ENCODE measurements around the gene HNRNPAB. TPM values are rescaled to one million over a fixed set of nuclear protein-coding genes. Genes with fewer than 3 reads are reported as not detected.

HNRNPAB gene
- total RNA-seq, 4 donors from 2014 or later, result 57.0 to 113 (median 83.1) TPM

- no peak overlapping the region for H3K4me3 ChIP-seq
- peaks cover 66% of the 10 kb centered on the region for H3K36me3 ChIP-seq
- DNase-seq (ENCODE audit: low spot score in 2 of 2), result no peak
- H3K4me1 ChIP-seq, result no peaks in the 10 kb centered on the region
- H3K27ac ChIP-seq, result no peak overlapping the region
- WGBS, result 80% methylated on average over 2 of the region's 15 CpGs
- no peaks in the 10 kb centered on the region for H3K27me3 ChIP-seq
- no peaks in the 10 kb centered on the region for H3K9me3 ChIP-seq
- TF ChIP-seq CTCF (IDR thresholded peaks at IDR 0.05), result no peak
- no peak for TF ChIP-seq POLR2AphosphoS5 (IDR thresholded peaks at IDR 0.05)
- TF ChIP-seq EP300 (IDR thresholded peaks at IDR 0.05), result no peak
- no peak for TF ChIP-seq POLR2A (IDR thresholded peaks at IDR 0.05)
These were observed 18.0 kb downstream of the HNRNPAB start for GRCh38 chr5:178222292-178222691.

DNA sequence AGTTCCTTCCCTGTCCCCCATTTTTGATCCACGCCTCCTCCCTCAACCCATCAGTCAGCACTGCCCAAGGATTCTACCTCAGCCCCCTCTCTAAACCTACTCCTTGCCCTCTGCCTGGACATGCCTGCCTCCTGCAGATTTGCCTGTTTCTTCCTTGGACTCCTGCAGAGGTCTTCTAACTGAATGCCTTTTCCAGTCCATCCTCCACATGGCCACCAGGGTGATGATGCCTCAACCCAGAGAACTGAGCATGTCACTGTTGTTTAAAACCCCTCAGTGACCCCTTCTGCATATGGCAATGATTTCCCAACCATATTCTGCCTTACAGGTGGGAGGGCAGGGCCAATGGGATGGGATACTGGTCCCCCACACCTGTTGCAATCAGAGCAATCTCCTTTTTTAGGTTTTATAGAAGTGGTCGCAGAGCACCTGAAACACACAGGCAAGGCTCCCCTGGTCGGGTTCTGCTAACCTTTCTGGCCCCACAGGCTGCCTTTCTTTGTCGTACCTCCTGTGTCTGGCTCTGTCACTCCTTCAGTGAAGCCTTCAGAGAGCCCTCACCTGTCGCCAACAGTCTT is 19.0 kb downstream of the HNRNPAB start:
- Histone ChIP-seq H3K27me3 (no peaks in the 10 kb centered on the region), H3K27ac (no peak overlapping the region), H3K9me3 (no peaks in the 10 kb centered on the region), H3K4me1 (peaks cover under 1% of the 10 kb centered on the region), H3K36me3 (peaks cover 73% of the 10 kb centered on the region), H3K4me3 (no peak overlapping the region)
- TF ChIP-seq EP300 (IDR thresholded peaks at IDR 0.05) (no peak), POLR2A (IDR thresholded peaks at IDR 0.05) (no peak), POLR2AphosphoS5 (IDR thresholded peaks at IDR 0.05) (no peak), CTCF (IDR thresholded peaks at IDR 0.05) (no peak)
- no peak for DNase-seq (ENCODE audit: low spot score in 2 of 2)
- WGBS, result 96% methylated on average over 5 of the region's 5 CpGs

DNA sequence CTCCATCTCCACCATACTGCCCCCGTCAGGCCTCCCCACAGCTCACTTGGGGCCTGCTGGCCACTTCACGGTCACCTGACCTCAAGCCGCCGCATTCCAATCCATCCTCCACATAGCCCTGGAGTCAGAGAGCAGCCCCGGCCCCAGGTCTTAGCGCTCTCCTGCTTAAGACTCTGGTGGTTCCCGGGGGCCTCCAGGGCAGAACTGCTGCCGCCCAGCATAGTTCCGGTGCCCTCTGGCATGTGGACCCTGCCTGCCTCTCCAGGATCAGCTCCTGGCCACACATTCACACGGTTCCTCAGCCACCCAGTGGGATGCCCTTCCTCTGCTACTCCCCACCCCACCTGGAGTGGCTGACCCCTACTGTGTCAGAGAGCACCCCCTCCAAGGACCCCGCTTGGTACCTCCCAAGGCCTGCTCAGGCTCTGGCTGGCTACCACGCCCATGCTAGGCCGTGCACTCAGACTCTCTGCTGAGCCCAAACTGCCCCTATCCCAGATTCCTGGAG is 19.5 kb downstream of the HNRNPAB start:
- Histone ChIP-seq H3K27ac (no peak overlapping the region), H3K4me1 (peaks cover 3% of the 10 kb centered on the region), H3K4me3 (no peak overlapping the region), H3K9me3 (no peaks in the 10 kb centered on the region), H3K27me3 (no peaks in the 10 kb centered on the region), H3K36me3 (peaks cover 74% of the 10 kb centered on the region)
- no peak for DNase-seq (ENCODE audit: low spot score in 2 of 2)
- WGBS, result 79% methylated on average over 13 of the region's 13 CpGs
- TF ChIP-seq POLR2AphosphoS5 (IDR thresholded peaks at IDR 0.05), result no peak
- no peak for TF ChIP-seq POLR2A (IDR thresholded peaks at IDR 0.05)
- no peak for TF ChIP-seq CTCF (IDR thresholded peaks at IDR 0.05)
- no peak for TF ChIP-seq EP300 (IDR thresholded peaks at IDR 0.05)

- H3K4me3 ChIP-seq, result no peak overlapping the region
- TF ChIP-seq CTCF (IDR thresholded peaks at IDR 0.05) (no peak), EP300 (IDR thresholded peaks at IDR 0.05) (no peak), POLR2AphosphoS5 (IDR thresholded peaks at IDR 0.05) (no peak), POLR2A (IDR thresholded peaks at IDR 0.05) (no peak)
- no peak overlapping the region for H3K27ac ChIP-seq
- no peaks in the 10 kb centered on the region for H3K27me3 ChIP-seq
- peaks cover 80% of the 10 kb centered on the region for H3K36me3 ChIP-seq
- 84% methylated on average over 13 of the region's 17 CpGs for WGBS
- DNase-seq (ENCODE audit: low spot score in 2 of 2), result no peak
- H3K4me1 ChIP-seq, result peaks cover 6% of the 10 kb centered on the region
- no peaks in the 10 kb centered on the region for H3K9me3 ChIP-seq
These were observed 20.1 kb downstream of the HNRNPAB start for GRCh38 chr5:178224403-178224802.

- H3K36me3 ChIP-seq, result peaks cover 81% of the 10 kb centered on the region
These were observed 20.8 kb downstream of the HNRNPAB start for GRCh38 chr5:178225174-178225573.

More at GRCh38 chr5:178225174-178225573, 20.8 kb downstream of the HNRNPAB start:
- H3K9me3 ChIP-seq, result no peaks in the 10 kb centered on the region
- H3K27me3 ChIP-seq, result no peaks in the 10 kb centered on the region
- peaks cover 12% of the 10 kb centered on the region for H3K4me1 ChIP-seq
- TF ChIP-seq CTCF (IDR thresholded peaks at IDR 0.05) (no peak), POLR2A (IDR thresholded peaks at IDR 0.05) (no peak), EP300 (IDR thresholded peaks at IDR 0.05) (no peak), POLR2AphosphoS5 (IDR thresholded peaks at IDR 0.05) (no peak)
- H3K27ac ChIP-seq, result no peak overlapping the region
- DNase-seq (ENCODE audit: low spot score in 2 of 2), result no peak
- WGBS, result 96% methylated on average over 6 of the region's 6 CpGs
- H3K4me3 ChIP-seq, result no peak overlapping the region
